Activated gamma-delta T cell treated with anti-CD3 and anti-CD28 coated beads, Interleukin-2, amount 50 U/mL, for 16 hours (primary cell): Measurements from ENCODE around the gene GADL1.
A peak's percentile ranks its signal among the peaks of the same experiment; 100 is the strongest.

Experiments
- DNase-seq: peaks from one replicate; pipeline ENCODE4 v3.0.0-alpha.2; 2020; ENCODE audit warnings: low read depth

GADL1 gene

GRCh38 chr3:30805695-30806094 is 88.8 kb downstream of the GADL1 start:
- no peak for DNase-seq

- no peak for DNase-seq
Observed at GRCh38 chr3:30804984-30805383, 89.5 kb downstream of the GADL1 start.

- DNase-seq, result no peak
Observed at GRCh38 chr3:30795176-30795575, 99.3 kb downstream of the GADL1 start.

- DNase-seq, result no peak
Observed at GRCh38 chr3:30793740-30794139, 100.7 kb downstream of the GADL1 start.

GRCh38 chr3:30790150-30790549 is 104.3 kb downstream of the GADL1 start:
- DNase-seq, result no peak

- no peak for DNase-seq
Observed at GRCh38 chr3:30786365-30786764, 108.1 kb downstream of the GADL1 start.

- DNase-seq, result no peak
Observed at GRCh38 chr3:30779686-30780287, 114.7 kb downstream of the GADL1 start.

- DNase-seq, result no peak
Observed at GRCh38 chr3:30778933-30779332, 115.5 kb downstream of the GADL1 start.

GRCh38 chr3:30777426-30778113 is 116.9 kb downstream of the GADL1 start:
- no peak for DNase-seq

GRCh38 chr3:30776186-30776815 is 118.2 kb downstream of the GADL1 start:
- no peak for DNase-seq

GRCh38 chr3:30775040-30775439 is 119.4 kb downstream of the GADL1 start:
- no peak for DNase-seq

GRCh38 chr3:30774062-30774461 is 120.4 kb downstream of the GADL1 start:
- no peak for DNase-seq

GRCh38 chr3:30770387-30770786 is 124.1 kb downstream of the GADL1 start:
- DNase-seq, result no peak

GRCh38 chr3:30768703-30769550 is 125.5 kb downstream of the GADL1 start:
- peak; percentile 54 for DNase-seq

- no peak for DNase-seq
Observed at GRCh38 chr3:30768046-30768445, 126.4 kb downstream of the GADL1 start.

- DNase-seq, result no peak
Observed at GRCh38 chr3:30766522-30766921, 127.9 kb downstream of the GADL1 start.

GRCh38 chr3:30764891-30765290 is 129.6 kb downstream of the GADL1 start:
- no peak for DNase-seq

- DNase-seq, result no peak
Observed at GRCh38 chr3:30764281-30764680, 130.2 kb downstream of the GADL1 start.

GRCh38 chr3:30761374-30761773 is 133.1 kb downstream of the GADL1 start:
- DNase-seq, result no peak

GRCh38 chr3:30760737-30761136 is 133.7 kb downstream of the GADL1 start:
- DNase-seq, result no peak

GRCh38 chr3:30760040-30760695 is 134.3 kb downstream of the GADL1 start:
- DNase-seq, result no peak

- no peak for DNase-seq
Observed at GRCh38 chr3:30756218-30756617, 138.2 kb downstream of the GADL1 start.
